Rectal smooth muscle tissue (tissue), 1 donor: ENCODE results near the gene NME1.
"Not testable (repeated sequence)": the region's sequence is repeated elsewhere in the genome, so short reads cannot be mapped to it uniquely, and the experiment has no call there.

Source experiments
- H3K27ac ChIP-seq: one replicate; pipeline ENCODE4 v1.7.0; 2013; ENCODE audit warnings: low read depth, low read length, inconsistent platforms
- H3K27me3 ChIP-seq: one replicate; pipeline ENCODE4 v1.7.0; 2013; ENCODE audit warnings: low read length; ENCODE audit not compliant: control insufficient read depth, insufficient read depth
- H3K36me3 ChIP-seq: one replicate; pipeline ENCODE4 v1.7.0; 2013; ENCODE audit warnings: low read length; ENCODE audit not compliant: control insufficient read depth, insufficient read depth
- H3K4me1 ChIP-seq: one replicate; pipeline ENCODE4 v1.7.0; 2013; ENCODE audit warnings: low read length; ENCODE audit not compliant: control insufficient read depth, insufficient read depth
- H3K4me3 ChIP-seq: one replicate; pipeline ENCODE4 v1.7.0; 2013; ENCODE audit warnings: low read length
- H3K9ac ChIP-seq: one replicate; pipeline ENCODE4 v1.7.0; 2013; ENCODE audit warnings: low read length

The NME1 gene

DNA sequence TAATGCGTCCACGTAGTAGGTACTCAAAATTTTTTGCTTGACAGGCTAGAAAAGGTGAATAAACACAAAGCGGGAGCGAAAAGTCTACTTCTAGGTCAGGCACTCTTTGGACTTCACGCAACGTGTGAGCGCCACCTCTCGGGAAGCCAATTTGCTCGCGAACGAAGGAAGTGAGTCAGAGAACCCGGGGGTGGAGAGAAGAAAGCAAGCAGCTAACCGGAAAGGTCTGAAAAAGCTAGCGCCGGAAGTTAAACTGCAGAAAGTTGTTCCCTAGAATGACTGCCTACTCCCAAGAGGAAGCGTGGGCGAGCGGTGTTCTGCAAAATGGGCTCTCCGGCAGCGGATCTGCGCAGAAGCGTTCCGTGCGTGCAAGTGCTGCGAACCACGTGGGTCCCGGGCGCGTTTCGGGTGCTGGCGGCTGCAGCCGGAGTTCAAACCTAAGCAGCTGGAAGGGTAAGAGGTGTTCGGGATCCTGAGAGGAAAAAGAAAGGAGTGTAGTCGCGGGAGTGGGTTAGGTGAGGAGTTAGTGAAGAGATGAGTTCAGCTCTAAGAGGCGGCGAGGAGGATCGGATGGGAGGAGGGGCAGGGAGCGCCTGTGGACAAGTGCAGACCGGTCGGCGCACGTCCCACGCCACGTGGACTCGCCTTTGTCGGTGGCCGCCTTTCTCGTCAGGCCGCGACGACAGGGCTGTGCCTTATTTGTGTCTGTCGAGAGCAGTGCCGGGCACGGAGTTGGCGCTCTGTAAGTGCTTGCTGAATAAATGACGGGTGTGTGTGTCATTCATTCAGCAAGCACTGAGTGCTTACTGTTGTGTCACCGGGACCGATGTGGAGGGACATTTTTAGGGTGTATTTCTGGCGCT, at the start of gene NME1:
NME1 (plus strand) TSS at position 350 of the 863 bp plus-strand sequence. CDS start 2,096 bp downstream, outside the sequence.
- Histone ChIP-seq H3K9ac (peak within 1 kb of the TSS; percentile 86), H3K36me3 (no peaks in the 10 kb centered on the region), H3K27ac (peak within 1 kb of the TSS; percentile 96), H3K4me1 (peaks cover 9% of the 10 kb centered on the region), H3K27me3 (no peaks in the 10 kb centered on the region), H3K4me3 (peak within 1 kb of the TSS; percentile 99)

DNA sequence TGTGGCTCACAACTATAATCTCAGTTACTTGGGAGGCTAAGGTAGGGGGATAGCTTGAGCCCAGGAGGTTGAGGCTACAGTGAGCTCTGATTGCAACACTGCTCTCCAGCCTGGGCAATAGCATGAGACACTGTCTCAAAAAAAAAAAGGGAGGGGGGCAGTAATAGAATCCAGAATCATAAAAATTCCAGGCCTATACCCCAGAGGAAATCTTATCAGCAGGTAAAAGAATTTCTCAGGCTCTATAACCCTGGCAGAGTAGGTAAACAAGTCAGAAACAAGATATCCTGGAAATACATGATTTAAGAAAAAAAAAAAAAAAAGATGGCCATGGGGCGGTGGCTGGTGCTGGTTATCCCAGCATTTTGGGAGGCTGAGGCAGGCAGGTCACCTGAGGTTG, 45.6 kb upstream of the NME1 start:
- peaks cover 2% of the 10 kb centered on the region for H3K4me1 ChIP-seq
- H3K4me3 ChIP-seq, result no peak overlapping the region
- no peak overlapping the region for H3K9ac ChIP-seq
- H3K27me3 ChIP-seq, result no peaks in the 10 kb centered on the region
- H3K27ac ChIP-seq, result no peak overlapping the region
- no peaks in the 10 kb centered on the region for H3K36me3 ChIP-seq

DNA sequence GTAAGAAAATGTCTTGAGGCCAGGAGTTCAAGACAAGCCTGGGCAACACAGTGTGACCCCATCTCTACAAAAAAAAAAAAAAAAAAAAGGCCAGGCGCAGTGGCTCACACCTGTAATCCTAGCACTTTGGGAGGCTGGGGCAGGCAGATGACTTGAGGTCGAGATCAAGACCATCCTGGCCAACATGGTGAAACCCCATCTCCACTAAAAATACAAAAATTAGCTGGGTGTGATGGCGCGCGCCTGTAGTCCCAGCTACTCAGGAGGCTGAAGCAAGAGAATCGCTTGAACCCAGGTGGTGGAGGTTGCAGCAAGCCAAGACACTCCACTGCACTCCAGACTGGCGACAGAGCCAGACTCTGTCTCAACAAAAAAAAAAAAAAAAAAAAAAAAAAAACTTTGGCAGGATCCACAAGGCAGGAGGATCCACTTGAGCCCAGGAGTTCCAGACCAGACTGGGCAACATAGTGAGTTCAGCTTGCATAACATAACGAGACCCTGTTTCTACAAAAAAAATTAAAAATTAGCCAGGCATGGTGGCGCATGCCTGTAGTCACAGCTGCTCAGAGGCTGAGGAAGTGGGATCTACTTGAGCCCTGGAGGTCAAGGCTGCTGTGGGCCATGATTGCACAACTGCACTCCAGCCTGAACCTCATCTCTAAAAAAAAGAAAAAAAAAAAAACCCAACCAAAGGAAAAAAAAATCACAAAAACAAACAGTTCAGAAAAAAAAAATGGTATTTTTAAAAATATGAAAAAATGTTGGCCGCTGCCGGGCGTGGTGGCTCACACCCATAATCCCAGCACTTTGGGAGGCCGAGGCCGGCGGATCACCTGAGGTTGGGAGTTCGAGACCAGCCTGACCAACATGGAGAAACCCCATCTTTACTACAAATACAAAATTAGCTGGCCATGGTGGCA, 40.8 kb upstream of the NME1 start:
- not testable (repeated sequence) for H3K27ac ChIP-seq, H3K4me1 ChIP-seq

DNA sequence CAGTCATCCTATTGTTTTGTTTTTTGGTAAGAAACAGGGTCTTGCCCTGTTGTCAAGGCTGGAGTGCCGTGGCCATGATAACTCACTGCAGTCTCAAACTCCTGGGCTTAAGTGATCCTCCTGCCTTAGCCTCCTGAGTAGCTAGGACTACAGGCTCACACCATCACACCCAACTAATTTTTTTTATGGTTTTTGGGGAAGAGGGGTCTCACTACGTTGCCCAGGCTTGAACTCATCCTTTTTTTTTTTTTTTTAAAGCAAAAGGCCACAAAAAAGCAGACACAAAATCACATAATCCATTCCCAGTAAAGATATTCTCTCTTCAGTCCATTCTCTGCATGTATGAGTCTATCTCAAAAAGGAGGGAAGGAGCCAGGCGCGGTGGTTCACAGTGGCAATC, 38.2 kb upstream of the NME1 start:
- Histone ChIP-seq H3K4me1 (peaks cover 15% of the 10 kb centered on the region), H3K4me3 (no peak overlapping the region), H3K27me3 (no peaks in the 10 kb centered on the region), H3K9ac (no peak overlapping the region), H3K27ac (no peak overlapping the region), H3K36me3 (no peaks in the 10 kb centered on the region)

More for the DNA sequence above, 40.8 kb upstream of the NME1 start:
- H3K9ac ChIP-seq, H3K4me3 ChIP-seq, H3K36me3 ChIP-seq, H3K27me3 ChIP-seq: not testable (repeated sequence)

DNA sequence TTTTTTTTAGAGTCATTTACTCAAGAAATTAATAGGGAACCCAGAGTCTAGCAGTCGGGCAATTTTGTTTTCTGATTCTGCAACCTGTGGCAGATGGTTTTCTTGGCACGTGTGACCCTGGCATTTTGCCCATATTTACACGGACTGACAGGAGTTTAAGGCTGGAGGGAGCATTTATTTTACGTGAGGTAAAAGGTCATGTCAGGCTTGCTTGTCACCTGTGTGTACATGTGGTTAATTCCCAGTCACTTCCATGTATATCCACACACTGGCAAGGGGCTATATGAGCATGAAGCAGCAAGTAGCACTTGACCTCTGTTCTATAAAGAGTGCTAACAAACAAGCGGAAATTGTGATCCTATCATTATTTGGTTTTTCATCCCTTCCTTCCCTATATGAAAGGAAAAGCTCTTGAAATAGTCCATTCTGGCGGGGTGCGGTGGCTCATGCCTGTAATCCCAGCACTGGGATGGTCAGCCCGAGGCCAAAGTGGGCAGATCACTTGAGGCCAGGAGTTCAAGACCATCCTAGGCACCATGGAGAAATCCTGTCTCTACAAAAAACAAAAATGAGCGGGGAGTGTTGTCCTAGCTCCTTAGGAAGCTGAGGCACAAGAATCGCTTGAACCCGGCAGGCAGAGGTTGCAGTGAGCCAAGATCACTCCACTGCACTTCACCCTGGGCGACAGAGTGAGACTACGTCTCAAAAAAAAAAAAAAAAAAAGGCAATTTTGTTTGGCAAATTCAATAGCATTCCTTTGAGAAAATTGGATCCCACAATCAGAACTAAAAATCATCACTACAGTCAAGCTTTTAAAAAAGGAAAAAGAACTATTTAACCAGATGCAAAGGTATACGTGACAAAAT, 34.8 kb upstream of the NME1 start:
- Histone ChIP-seq H3K27me3 (no peaks in the 10 kb centered on the region), H3K4me1 (peaks cover 15% of the 10 kb centered on the region), H3K9ac (no peak overlapping the region), H3K4me3 (peak overlapping the region; percentile 29), H3K36me3 (no peaks in the 10 kb centered on the region), H3K27ac (peak overlapping the region; percentile 98)

DNA sequence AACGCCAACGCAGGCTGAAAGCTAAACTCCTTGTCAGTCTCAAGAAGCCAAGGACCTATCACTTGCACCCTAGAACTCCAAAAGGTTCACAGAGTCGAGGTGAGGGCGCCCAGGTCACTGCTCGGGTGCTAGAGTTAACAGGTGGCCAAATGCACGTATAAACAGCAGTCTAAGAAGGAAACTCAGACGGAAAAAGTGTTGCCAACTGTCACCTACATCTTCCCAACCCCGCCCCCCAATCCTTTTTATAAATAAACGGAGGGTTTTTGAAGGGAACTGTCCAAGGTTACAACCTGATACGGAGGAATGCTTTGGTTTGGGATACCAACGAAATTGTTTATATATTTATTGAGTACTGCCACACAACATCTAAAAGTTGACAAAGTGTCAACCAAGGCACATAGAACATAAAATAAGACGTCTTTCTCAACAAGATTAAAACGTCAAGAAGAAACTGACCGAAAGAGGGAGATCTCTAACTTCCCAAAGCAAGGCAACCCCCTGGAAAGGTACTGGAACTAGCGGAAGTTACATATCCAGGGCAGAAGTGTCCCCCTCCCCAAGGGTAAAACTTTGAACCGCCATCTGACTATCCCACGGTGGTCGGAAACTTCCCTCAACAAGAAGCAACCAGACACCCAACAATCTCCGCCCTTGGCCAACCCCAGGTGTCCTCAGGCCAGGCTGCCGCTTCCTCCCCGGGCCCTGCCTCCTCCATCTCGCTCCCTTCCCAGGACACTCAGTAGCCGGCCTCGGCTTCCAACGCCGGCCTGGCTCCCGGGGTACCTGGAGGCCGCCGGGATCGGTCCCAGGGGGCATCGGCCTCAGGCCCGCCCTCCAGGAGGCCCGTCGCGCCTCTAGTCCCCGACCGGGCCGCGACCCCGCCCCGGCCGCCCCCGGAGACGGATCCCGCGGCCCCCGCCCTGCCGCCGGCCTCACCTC, 33.7 kb upstream of the NME1 start:
- Histone ChIP-seq H3K9ac (peak overlapping the region; percentile 99), H3K27ac (peak overlapping the region; percentile 98), H3K4me3 (peak overlapping the region; percentile 98), H3K36me3 (no peaks in the 10 kb centered on the region), H3K4me1 (peaks cover 15% of the 10 kb centered on the region), H3K27me3 (no peaks in the 10 kb centered on the region)

DNA sequence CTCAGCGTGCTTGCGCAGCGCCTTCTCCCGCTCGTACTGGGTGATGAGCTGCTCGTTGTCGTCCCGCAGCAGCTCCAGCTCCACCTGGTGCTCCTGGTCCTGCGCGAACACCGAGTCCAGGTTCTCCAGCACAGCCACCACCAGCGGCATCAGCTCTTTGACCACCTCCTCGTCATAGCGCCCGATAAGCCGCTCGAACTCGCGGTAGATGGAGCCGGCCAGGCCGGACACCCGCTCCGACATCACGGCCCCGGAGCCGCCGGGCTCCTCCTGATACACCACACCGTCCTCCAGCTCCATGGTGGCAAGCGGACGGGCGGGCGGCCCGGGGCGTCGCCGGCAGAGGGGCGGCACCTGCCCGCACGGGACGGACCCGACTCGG, 33.0 kb upstream of the NME1 start:
- H3K27ac ChIP-seq, result peak overlapping the region; percentile 98
- H3K4me3 ChIP-seq, result peak overlapping the region; percentile 98
- peaks cover 15% of the 10 kb centered on the region for H3K4me1 ChIP-seq
- H3K27me3 ChIP-seq, result no peaks in the 10 kb centered on the region
- H3K9ac ChIP-seq, result peak overlapping the region; percentile 99
- no peaks in the 10 kb centered on the region for H3K36me3 ChIP-seq

DNA sequence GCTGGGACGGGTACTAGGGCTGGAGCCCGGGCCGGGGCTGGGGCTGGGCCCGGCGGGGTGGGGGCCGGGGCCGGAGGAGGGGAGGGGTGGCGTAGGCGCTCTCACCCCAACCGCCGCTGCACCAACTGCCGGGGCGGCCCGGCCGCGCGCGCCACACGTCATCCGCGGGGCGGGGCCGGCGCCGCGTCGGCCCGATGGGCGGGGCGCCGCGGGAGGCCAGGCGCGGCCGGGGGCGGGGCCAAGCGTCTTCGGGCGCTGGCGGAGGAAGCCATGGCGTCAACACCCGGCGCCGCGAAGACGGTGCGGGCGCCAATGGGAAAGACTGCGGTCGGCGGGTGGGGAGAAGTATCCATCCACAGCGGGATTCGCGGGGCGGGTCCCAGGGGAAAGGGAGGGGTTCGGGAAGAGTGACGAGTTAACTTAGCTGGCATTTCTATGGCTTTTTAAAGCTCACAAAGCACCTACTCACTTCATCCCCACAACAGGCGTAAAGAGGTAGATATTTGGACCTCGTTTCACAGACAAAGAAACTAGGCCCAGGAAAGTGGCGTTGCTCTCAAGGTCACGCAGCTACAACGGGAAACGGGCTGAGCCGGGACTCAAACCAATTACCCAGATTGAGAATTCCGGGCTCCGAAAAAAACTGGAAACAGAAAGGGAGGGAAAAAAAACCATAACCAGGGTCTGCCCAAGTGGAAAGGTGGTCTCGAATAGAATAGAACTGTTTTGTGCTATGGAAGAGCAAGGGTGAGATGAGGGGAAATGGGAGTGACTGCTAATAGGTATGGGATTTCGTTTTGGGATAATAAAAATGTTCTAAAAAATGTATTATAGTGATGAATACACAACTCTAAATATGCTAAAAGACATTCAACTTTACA, 32.4 kb upstream of the NME1 start, which contains the start of gene SPAG9:
SPAG9 (minus strand) TSS at position 130 of the 881 bp plus-strand sequence. CDS start 212 bp downstream, outside the sequence.
- H3K9ac ChIP-seq, result peak within 1 kb of the TSS; percentile 99
- H3K36me3 ChIP-seq, result no peaks in the 10 kb centered on the region
- H3K27me3 ChIP-seq, result no peaks in the 10 kb centered on the region
- H3K4me1 ChIP-seq, result peaks cover 15% of the 10 kb centered on the region
- peak within 1 kb of the TSS; percentile 99 for H3K27ac ChIP-seq
- peak within 1 kb of the TSS; percentile 98 for H3K4me3 ChIP-seq

DNA sequence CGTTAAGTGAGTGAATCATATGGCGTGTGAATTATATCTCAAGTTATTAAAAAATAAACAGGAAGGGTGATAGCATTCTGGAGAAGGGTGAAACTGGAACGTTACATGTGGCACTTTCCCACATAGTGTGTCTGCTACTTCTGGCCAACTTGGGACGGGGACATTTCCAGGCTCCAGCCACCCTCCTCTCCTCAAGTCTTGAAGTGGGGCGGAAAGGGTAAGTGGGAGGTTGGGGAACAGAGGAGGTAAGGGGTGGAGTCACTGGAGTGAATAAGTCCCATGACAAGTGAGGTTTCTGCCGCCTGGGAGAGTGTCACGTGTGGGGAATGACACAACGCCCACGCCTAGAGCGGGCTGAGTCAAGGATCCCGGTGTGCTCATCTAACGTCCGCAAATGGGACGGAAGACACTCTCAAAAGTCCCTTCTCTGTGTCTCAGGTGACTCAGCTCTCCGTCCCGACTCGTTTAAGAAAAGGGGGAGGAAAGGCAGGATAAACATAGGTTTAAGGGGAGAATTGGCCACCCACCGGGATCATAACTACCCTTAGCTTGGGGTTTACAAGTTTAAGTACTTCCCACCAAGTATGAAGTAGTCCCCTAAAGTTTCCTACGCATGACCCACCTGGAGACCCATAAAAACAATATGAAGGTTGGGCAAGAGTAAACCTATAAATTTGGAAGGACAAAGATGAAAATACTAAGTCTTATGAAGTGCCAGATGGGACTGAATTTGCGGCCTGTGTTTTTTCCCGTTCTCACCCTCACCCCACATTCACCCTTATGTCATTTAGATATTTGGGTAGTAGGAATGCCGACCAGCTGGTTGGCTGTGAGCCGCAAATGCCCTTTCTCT, 31.5 kb upstream of the NME1 start:
- Histone ChIP-seq H3K9ac (peak overlapping the region; percentile 84), H3K4me3 (peak overlapping the region; percentile 77), H3K27ac (peak overlapping the region; percentile 99), H3K36me3 (no peaks in the 10 kb centered on the region), H3K4me1 (peaks cover 15% of the 10 kb centered on the region), H3K27me3 (no peaks in the 10 kb centered on the region)
